Lower leg skin (tissue), 4 donors: ENCODE data around the gene STX8. TPM values are rescaled to one million over a fixed set of nuclear protein-coding genes. Genes with fewer than 3 reads are reported as not detected.
"Not testable (repeated sequence)": the region's sequence is repeated elsewhere in the genome, so short reads cannot be mapped to it uniquely, and the experiment has no call there.

ENCODE experiments used
- DNase-seq, 2 donors: peaks; one replicate each; pipeline ENCODE4 v3.0.0-alpha.2; 2019; ENCODE audit warnings: low spot score in 2 of 2
- H3K4me3 ChIP-seq: fragments of 200-600 bp; sonication (generic); 2 replicates; pipeline ENCODE4 v1.5.1; 2017; ENCODE audit warnings: mild to moderate bottlenecking, low read depth; ENCODE audit not compliant: poor library complexity, severe bottlenecking
- POLR2A ChIP-seq, 2 donors: fragments of 450-650 bp; IDR thresholded peaks; one replicate each; pipeline ENCODE4 v1.6.1; 2016 to 2017; ENCODE audit warnings: antibody characterized with exemption in 2 of 2, mild to moderate bottlenecking in 1 of 2, moderate library complexity in 1 of 2
- WGBS, 2 donors: methylation state at CpG; one replicate each; pipeline ENCODE4 v1.1.5; 2018; 5-methylcytosine and 5-hydroxymethylcytosine counted together
- intact Hi-C: fragments of 100-400 bp; cut with DNase I; formaldehyde crosslinking; loops from one replicate; pipeline ENCODE4 v1.15.0; 2023; ENCODE audit warnings: low total_unique reads
- total RNA-seq, 4 donors: library from RNA; depleted of rRNA; stranded (reverse); fragments of >200 nt; gene quantifications; one replicate each; pipeline ENCODE4 v1.1.0, GENCODE V29; 2016
- TF ChIP-seq, protein P1 (sequence below), 3 donors: fragments of 450-650 bp; IDR thresholded peaks; one replicate each; pipeline ENCODE4 v1.5.1; 2016; ENCODE audit warnings: antibody characterized with exemption in 3 of 3, mild to moderate bottlenecking in 3 of 3, moderate library complexity in 2 of 3

STX8 gene
- total RNA-seq, 4 donors from 2014 or later = 32.1 to 56.4 (median 45.1) TPM

DNA sequence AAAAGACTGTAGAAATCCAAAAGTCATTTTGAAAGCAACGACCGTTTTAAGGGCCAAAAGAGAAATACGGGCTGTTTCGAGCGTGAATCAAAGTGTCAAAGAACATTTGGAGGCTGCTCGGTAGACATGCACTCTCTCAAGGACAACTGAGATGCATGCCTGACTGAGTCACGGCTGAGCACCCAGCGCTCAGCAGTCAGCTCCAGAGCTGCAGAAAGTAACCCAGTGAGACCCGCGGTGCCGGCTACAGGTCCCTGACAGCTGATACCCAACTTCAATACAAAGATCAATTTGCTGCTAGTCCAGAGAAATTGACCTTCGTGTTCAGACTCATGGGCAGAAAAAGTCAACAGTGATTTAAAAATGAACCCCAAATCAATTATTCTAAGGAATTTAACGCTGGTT, 214.9 kb downstream of the STX8 start:
- intact Hi-C loops = no loop called here
- WGBS, 2 donors = 72 to 73% methylated on average over 13 of the region's 13 CpGs
- peak in 1 of 2 donors; percentile 58 for DNase-seq
- TF ChIP-seq POLR2A (IDR thresholded peaks at IDR 0.05) = no peak
- TF ChIP-seq, protein P1, sequence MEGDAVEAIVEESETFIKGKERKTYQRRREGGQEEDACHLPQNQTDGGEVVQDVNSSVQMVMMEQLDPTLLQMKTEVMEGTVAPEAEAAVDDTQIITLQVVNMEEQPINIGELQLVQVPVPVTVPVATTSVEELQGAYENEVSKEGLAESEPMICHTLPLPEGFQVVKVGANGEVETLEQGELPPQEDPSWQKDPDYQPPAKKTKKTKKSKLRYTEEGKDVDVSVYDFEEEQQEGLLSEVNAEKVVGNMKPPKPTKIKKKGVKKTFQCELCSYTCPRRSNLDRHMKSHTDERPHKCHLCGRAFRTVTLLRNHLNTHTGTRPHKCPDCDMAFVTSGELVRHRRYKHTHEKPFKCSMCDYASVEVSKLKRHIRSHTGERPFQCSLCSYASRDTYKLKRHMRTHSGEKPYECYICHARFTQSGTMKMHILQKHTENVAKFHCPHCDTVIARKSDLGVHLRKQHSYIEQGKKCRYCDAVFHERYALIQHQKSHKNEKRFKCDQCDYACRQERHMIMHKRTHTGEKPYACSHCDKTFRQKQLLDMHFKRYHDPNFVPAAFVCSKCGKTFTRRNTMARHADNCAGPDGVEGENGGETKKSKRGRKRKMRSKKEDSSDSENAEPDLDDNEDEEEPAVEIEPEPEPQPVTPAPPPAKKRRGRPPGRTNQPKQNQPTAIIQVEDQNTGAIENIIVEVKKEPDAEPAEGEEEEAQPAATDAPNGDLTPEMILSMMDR (IDR thresholded peaks at IDR 0.05) = no peak
- H3K4me3 ChIP-seq = no peak overlapping the region

DNA sequence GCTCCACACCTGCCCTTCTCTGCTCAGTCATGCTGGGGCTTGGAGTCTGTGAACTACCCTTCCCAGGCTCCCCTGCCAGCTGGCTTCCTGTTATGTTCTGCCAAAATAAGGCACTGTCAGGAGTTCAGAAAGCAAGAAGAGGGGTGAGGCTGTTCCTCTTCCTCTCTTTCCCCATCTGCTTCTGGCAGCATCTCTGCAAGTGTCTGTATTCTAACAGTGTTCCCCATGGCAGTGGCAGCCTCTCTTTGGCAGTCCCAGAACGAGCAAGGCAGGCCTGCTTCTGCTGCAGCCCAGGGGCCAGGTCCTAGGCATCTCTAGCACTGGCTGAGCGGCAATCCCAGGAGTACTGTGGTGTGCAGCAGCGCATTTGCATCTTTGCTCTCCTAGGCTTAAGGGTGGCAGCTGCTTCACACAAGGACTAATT, 219.1 kb downstream of the STX8 start:
- DNase-seq = peak in 1 of 2 donors; percentile 34
- TF ChIP-seq, protein P1 (IDR thresholded peaks at IDR 0.05) = no peak
- no peak for TF ChIP-seq POLR2A (IDR thresholded peaks at IDR 0.05)
- no peak overlapping the region for H3K4me3 ChIP-seq
- WGBS, 2 donors = 37 to 73% methylated on average over 3 of the region's 3 CpGs
- intact Hi-C loops = no loop called here

DNA sequence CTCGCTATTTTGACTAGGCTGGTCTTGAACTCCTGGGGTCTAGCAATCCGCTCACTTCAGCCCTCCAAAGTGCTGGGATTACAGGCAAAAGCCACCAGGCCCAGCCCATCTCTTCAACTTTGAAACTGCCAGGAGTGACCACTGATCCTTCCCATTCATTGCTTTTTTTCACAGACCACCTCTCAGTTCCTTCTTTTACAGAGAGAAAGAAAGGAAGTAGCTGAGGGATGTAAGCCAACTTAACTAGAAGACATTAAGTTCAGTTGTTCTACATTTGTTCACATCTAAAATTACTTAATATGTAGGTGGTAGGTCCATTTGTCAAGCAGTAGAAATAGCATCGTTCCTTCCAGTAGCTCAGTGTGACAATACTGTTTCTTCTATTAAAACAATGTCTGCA, 219.8 kb downstream of the STX8 start:
- intact Hi-C loops = no loop called here
- no peak for DNase-seq
- TF ChIP-seq POLR2A (IDR thresholded peaks at IDR 0.05) = no peak
- TF ChIP-seq, protein P1 (IDR thresholded peaks at IDR 0.05) = no peak
- no peak overlapping the region for H3K4me3 ChIP-seq
- 83 to 84% methylated on average over 3 of the region's 3 CpGs for WGBS, 2 donors

DNA sequence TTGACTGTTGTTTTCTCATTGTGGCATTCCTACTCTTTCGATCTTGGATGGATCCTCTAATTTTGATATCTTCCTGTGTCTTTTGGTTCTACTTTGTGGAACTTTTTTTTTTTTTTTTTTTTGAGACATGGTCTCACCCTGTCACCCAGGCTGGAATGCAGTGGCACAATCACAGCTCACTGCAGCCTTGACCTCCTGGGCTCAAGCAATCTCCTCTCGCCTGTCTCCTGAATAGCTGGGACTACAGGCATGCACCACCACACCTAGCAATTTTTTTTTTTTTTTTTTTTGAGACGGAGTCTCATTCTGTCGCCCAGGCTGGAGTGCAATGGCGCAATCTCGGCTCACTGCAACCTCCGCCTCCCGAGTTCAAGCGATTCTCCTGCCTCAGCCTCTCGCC, 220.4 kb downstream of the STX8 start:
- 94 to 99% methylated on average over 10 of the region's 10 CpGs for WGBS, 2 donors
- intact Hi-C loops, H3K4me3 ChIP-seq, DNase-seq: not testable (repeated sequence)

DNA sequence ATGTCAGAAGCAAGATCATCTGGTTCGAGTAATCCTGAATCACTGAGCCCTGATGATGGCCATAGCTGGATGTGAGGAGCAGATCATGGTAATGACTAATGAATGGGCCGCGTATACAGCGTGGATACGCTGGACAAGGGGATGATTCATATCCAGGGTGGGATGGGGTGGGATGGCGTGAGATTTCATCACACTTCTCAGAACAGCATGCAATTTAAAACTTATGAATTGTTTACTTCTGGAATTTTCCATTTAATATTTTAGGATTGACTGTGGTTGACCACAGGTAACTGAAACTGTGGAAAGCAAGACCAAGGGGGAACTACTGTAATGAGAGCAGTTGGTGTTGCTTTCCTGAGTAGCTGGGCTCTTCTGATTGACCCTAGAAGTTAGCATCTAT, 225.5 kb downstream of the STX8 start:
- no peak for TF ChIP-seq POLR2A (IDR thresholded peaks at IDR 0.05)
- TF ChIP-seq, protein P1 (IDR thresholded peaks at IDR 0.05) = no peak
- H3K4me3 ChIP-seq = no peak overlapping the region
- no peak for DNase-seq
- intact Hi-C loops = no loop called here
- WGBS, 2 donors = 84 to 93% methylated on average over 6 of the region's 6 CpGs

DNA sequence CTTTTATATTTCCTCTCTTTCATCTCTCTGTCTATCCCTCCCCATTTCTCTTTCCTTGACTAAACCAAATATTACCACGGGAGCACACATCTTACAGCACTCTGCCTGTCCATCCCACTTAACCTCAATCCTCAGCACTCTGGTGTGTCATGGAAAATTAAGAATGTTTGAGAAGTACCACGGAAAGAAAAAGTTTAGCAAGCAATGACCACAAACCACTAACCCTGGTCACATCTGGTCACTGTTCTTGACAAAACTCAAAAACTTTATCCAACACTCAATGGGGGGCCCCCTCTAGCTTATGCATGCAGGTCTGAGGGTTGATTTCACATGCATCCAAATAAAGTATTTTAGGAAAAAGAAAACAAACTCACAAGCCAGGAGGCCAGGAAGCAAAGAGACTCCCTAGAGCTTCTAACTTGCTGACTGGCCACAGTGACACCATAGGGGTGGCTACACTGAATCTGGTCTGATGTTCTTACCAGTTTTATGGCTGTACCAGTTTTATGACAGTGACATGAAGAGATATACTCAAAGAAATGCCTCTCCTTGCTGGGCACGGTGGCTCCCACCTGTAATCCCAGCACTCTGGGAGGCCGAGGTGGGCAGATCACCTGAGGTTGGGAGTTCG, 229.2 kb downstream of the STX8 start:
- TF ChIP-seq POLR2A (IDR thresholded peaks at IDR 0.05) = no peak
- DNase-seq = no peak
- intact Hi-C loops = no loop called here
- no peak overlapping the region for H3K4me3 ChIP-seq
- 82 to 88% methylated on average over 5 of the region's 5 CpGs for WGBS, 2 donors

DNA sequence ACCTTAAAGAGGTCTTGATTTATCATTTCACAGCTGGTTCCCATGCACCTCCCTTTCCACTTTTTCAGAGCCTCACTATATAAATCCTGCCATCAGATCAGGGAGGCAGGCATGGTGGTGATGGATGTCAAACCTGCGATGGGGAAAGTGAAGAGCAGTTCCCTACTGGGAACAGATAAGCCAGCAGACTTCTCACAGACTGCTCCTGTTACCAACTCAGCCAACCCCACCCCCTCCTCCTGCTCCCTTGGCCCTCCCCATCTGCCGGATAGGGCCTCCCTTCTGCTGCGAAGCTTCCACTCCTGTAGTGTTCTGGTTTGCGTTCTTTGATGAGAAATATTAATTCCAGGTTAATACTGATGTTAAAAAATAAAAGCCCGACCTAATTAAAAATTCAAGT, 232.1 kb downstream of the STX8 start:
- intact Hi-C loops = no loop called here
- DNase-seq = no peak
- no peak for TF ChIP-seq POLR2A (IDR thresholded peaks at IDR 0.05)
- TF ChIP-seq, protein P1 (IDR thresholded peaks at IDR 0.05) = no peak
- no peak overlapping the region for H3K4me3 ChIP-seq
- 66 to 69% methylated on average over 5 of the region's 5 CpGs for WGBS, 2 donors
